NCI-H748 (cell line): ENCODE results near the gene DYRK1A.
"Not testable (repeated sequence)": the region's sequence is repeated elsewhere in the genome, so short reads cannot be mapped to it uniquely, and the experiment has no call there.

Source experiments
- DNase-seq: peaks from one replicate; lab custom pipeline; 2025; ENCODE audit not compliant: unreplicated experiment; lab: John Stamatoyannopoulos, UW

The DYRK1A gene

GRCh38 chr21:37366482-37367316 is at the start of gene DYRK1A:
Gene DYRK1A (plus strand): TSS chr21:37366773. CDS start chr21:37420375, 53,602 bp downstream.
- DNase-seq = peak; percentile 99

DNA sequence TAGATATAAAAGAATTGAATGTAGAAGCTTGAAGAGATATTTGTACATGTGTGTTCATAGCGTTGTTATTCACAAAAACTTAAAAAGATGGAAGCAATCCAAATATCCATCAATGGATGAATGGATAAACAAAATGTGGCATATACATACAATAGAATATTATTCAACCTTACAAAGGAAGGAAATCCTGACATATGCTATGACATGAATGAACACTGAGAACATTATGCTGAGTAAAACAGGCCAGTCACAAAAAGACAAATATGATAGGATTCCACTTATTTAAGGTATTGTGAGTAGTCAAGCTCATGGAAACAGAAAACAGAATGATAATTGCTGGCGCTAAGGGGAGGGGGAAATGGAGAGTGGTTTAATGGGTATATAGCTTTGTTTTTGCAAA is 47.0 kb upstream of the DYRK1A start:
- DNase-seq = no peak

DNA sequence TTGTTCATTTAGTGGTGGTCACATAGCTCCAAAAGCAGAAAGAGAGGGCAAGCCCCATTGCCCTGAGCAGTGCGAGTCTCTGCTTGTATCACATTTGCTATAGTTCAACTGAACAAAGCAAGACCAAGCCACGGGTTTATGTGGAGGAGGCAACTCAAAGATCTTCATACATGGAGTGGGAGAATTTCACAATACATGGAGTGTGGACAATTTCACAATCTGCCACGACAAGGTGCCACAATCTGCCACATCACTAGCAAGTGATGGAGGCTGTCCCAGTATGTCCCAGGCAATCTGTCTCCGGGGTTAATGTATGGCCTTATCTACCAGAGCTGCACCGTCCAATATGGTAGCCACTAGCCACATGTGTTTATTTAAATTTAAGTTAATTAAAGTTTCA is 44.5 kb upstream of the DYRK1A start:
- DNase-seq = no peak

DNA sequence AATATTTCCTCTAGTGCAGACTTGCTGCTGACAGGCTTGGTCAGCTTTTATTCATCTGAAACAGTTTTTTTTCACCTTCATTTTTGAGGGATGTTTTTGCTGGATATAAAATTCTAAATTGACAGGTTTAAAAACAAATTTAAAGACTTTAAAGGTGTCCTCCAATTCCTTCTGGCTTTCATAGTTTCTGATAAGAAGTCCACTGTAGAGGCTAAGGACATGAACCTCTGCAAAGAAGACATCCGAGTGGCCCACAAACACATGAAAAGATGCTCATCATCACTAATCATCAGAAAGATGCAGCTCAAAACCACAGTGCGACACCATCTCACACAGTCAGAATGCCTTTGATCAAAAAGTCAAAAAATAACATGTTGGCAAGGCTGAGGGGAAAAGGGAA is 42.0 kb upstream of the DYRK1A start:
- DNase-seq = no peak

- not testable (repeated sequence) for DNase-seq
These were observed 38.4 kb upstream of the DYRK1A start for GRCh38 chr21:37328147-37328546.

- DNase-seq = no peak
These were observed 35.2 kb upstream of the DYRK1A start for GRCh38 chr21:37331411-37331810.

DNA sequence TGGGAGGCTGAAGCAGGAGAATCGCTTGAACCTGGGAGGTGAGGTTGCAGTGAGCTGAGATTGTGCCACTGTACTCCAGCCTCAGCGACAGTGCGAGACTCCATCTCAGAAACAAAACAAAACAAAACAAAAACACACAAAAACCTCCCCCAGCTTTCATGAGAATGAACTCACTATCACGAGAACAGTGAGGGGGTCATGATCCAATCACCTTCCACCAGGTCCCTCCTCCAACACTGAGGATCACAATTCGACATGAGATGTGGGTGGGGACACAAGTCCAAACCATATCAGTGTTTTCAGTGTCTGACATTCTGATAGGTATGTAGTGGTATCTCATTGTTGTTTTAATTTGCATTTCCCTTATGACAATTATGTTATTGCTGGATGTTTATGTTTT is 31.5 kb upstream of the DYRK1A start:
- DNase-seq = no peak

- DNase-seq = no peak
These were observed 29.4 kb upstream of the DYRK1A start for GRCh38 chr21:37337179-37337578.

GRCh38 chr21:37337831-37338230 is 28.7 kb upstream of the DYRK1A start:
- DNase-seq = no peak

- DNase-seq = no peak
These were observed 27.7 kb upstream of the DYRK1A start for GRCh38 chr21:37338671-37339551.

DNA sequence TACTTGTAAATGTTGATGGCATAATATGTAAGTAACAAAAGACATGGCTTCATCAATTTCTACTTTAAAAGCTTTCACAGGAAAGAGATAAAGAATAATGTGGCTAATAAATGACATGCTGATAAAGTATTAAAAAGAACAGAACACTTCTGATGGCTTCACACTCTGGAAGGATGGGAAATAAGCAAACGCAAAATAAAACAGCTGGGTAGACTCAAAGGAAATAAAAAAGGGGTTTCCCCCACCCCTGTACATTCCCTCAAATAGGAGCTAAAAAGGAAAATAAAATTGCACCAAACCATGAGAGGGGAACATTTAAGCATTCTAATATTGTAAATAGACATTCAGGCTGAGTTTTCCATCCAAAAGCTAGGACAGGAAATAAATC is 27.0 kb upstream of the DYRK1A start:
- no peak for DNase-seq

DNA sequence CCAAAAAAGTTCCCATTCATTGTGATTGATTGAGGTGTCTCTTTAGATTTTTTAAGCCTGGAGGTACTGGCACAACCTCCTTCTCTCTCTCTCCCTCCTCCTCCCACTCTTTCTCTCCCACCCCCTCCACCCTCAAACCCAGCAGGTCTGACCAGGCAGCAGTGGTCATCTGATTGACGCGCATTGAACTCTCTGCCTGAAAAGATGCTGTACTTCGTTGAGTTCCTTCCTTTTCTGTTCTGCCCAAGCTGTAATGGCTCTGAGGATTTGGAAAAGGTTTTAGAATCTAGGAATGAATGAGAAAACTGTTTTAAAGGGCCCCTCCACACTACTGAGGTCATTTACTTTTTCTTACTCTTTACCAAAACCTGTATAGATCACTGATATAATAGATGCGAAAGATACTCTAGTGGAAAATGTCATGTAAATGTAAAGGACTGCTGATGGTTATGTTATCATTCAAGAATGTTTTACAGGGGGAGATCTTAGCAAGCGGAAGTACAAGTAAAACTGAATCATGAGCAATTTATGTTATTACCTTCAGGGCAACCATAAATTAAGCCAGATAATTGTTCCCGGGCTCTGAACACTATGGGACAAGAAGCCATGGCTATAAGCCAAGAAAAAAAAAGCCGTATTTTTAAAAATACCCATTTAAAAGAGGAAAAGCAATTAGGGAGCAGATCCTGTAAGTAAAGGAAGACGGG is 25.2 kb upstream of the DYRK1A start:
- DNase-seq = no peak

DNA sequence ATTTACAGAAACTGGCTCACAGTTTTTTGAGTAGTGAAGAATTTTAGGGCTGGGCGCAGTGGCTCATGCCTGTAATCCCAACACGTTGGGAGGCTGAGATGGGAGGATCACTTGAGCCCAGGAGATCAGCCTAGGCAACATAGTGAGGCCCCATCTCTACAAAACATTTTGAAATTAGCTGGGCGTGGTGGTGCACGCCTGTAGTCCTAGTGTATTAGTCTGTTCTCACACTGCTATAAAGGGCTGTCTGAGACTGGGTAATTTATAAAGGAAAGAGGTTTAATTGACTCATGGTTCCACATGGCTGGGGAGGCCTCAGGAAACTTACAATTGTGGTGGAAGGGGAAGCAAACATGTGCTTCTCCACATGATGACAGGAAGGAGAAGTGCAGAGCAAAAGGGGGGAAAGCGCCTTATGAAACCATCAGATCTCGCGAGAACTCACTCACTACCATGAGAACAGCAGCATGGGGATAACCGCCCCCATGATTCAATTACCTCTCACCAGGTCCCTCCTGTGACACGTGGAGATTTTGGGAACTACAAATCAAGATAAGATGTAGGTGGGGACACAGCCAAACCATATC is 24.4 kb upstream of the DYRK1A start:
- DNase-seq = no peak

DNA sequence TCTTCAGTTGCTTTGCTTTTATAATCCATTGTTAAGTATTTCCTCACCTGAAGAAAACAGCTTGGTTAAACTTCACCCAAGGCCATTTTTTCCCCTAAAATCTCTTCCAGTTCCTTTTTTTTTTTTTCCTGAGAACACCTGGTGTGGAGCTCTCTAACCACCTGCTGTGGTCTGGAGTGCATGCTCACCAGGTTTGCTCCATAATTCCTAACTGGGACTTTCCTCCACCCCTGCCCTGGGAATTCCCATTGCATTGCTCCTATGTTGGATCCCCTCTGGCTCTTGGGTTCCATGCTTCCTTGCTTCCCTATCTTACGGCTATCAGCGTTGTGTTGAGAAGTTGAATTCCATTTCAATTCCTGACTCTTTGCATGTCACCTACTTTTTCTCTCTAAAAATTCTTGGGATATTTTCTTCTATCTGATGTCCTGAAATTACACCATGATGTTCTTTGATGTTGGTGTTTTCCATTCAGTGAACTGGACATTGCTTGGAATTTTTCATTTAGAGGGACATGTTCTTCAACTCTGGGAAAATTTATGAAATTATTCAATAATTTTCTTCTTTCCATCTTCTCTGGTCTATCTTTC is 19.6 kb upstream of the DYRK1A start:
- DNase-seq = no peak

GRCh38 chr21:37348664-37349063 is 17.9 kb upstream of the DYRK1A start:
- DNase-seq = peak; percentile 19

GRCh38 chr21:37350472-37350871 is 16.1 kb upstream of the DYRK1A start:
- no peak for DNase-seq

GRCh38 chr21:37356706-37357105 is 9.9 kb upstream of the DYRK1A start:
- DNase-seq = no peak

- no peak for DNase-seq
These were observed 8.9 kb upstream of the DYRK1A start for GRCh38 chr21:37357691-37358090.

- no peak for DNase-seq
These were observed 8.2 kb upstream of the DYRK1A start for GRCh38 chr21:37358397-37358796.

GRCh38 chr21:37363936-37364335 is 2.6 kb upstream of the DYRK1A start:
- no peak for DNase-seq

DNA sequence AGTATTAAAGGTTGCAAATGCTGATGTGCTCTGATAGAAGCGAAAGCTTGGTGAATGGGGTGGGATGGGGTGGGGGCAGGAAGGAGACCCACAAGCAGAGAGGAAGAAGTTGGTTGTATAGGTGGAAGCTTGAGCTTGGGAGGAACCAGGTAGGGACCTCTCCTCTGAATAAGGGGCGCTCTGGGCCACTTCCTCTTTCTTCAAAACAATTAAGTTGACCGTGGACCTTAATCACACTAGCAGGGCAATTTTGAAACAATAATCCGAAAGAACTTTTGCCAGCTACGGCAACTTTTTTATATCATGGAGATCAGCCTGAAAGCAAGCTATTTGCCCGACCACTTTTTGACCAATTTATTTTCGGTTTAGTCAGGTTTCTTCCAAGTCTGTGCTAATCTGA is 1.9 kb upstream of the DYRK1A start:
- DNase-seq = no peak
